Testis (tissue), 3 donors: ENCODE data around the gene OXSM. TPM values are rescaled to one million over a fixed set of nuclear protein-coding genes. Genes with fewer than 3 reads are reported as not detected.

ENCODE experiments used
- DNase-seq: peaks from one replicate; pipeline ENCODE4 v3.0.0-alpha.2; 2019
- H3K27ac ChIP-seq, 2 donors: fragments of 200-600 bp; sonication (generic); one replicate each; pipeline ENCODE4 v1.5.1; 2019
- H3K27me3 ChIP-seq: fragments of 200-600 bp; sonication (generic); one replicate; pipeline ENCODE4 v1.5.1; 2019
- H3K36me3 ChIP-seq: fragments of 200-600 bp; sonication (generic); one replicate; pipeline ENCODE4 v1.5.1; 2017; ENCODE audit warnings: low read depth; ENCODE audit errors: missing control alignments
- H3K4me1 ChIP-seq: fragments of 200-600 bp; sonication (generic); one replicate; pipeline ENCODE4 v1.5.1; 2019
- H3K4me3 ChIP-seq, 2 donors: fragments of 200-600 bp; sonication (generic); one replicate each; pipeline ENCODE4 v1.5.1; 2017 to 2019
- H3K9me3 ChIP-seq: fragments of 200-600 bp; sonication (generic); one replicate; pipeline ENCODE4 v1.5.1; 2017
- POLR2A ChIP-seq: fragments of 450-650 bp; IDR thresholded peaks from one replicate; pipeline ENCODE4 v1.6.1; 2017; ENCODE audit warnings: antibody characterized with exemption, mild to moderate bottlenecking, moderate library complexity
- WGBS, 2 donors: methylation state at CpG; one replicate each; pipeline ENCODE4 v1.1.5; 2018; 5-methylcytosine and 5-hydroxymethylcytosine counted together
- intact Hi-C: fragments of 100-400 bp; cut with DNase I; formaldehyde crosslinking; loops from one replicate; pipeline ENCODE4 v1.15.1; 2023; ENCODE audit warnings: low total_unique reads
- polyA plus RNA-seq: library from polyadenylated mRNA; stranded (reverse); fragments of 350-450 nt; fragmentation: Illumina TruSeq; extraction: RNeasy Lipid Tissue Mini Kit (QIAGEN cat#74804); gene quantifications from one replicate; pipeline ENCODE4 v1.2.3, GENCODE V29; 2014; ENCODE audit warnings: low read depth, low replicate concordance; ENCODE audit not compliant: insufficient read depth
- total RNA-seq, 2 donors: library from RNA; depleted of rRNA; stranded (reverse); fragments of >200 nt; gene quantifications; one replicate each; pipeline ENCODE4 v1.2.3, GENCODE V29; 2016
- TF ChIP-seq, protein P1 (sequence below), 3 experiments: fragments of 450-650 bp in 2 of 3; fragments of 200-600 bp in 1 of 3; sonication (generic) in 1 of 3; IDR thresholded peaks; one replicate each; pipeline ENCODE4 v1.5.1; 2016 to 2019; ENCODE audit warnings: antibody characterized with exemption in 3 of 3, mild to moderate bottlenecking in 2 of 3, moderate library complexity in 1 of 3

OXSM gene
- total and polyA plus RNA-seq, 3 donors from 2014 or later: 21.9 to 27.8 (median 26.1) TPM

DNA sequence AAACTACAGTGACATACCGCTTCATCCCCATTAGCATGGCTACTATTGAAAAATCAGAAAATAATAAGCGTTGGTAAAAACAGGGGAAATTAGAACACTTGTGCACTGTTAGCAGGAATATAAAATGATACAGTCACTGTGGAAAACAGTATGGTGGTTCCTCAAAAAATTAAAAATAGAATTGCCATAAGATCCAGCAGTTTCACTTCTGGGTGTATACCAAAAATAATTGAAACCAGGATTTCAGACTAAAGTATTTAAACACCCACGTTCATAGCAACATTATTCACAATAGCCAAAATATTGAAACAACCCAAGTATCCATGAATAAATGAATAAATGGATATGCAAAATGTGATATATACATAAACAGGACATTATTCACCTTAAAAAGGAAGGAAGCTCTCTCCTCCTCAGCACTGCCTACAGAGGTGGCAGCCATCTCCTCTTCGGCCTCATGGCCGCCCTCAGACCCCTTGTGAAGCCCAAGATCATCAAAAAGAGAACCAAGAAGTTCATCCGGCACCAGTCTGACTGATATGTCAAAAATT lies 40.8 kb upstream of the OXSM start:
- no peak for TF ChIP-seq POLR2A
- TF ChIP-seq, protein P1, sequence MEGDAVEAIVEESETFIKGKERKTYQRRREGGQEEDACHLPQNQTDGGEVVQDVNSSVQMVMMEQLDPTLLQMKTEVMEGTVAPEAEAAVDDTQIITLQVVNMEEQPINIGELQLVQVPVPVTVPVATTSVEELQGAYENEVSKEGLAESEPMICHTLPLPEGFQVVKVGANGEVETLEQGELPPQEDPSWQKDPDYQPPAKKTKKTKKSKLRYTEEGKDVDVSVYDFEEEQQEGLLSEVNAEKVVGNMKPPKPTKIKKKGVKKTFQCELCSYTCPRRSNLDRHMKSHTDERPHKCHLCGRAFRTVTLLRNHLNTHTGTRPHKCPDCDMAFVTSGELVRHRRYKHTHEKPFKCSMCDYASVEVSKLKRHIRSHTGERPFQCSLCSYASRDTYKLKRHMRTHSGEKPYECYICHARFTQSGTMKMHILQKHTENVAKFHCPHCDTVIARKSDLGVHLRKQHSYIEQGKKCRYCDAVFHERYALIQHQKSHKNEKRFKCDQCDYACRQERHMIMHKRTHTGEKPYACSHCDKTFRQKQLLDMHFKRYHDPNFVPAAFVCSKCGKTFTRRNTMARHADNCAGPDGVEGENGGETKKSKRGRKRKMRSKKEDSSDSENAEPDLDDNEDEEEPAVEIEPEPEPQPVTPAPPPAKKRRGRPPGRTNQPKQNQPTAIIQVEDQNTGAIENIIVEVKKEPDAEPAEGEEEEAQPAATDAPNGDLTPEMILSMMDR (IDR thresholded peaks at IDR 0.05): no peak
- no peaks in the 10 kb centered on the region for H3K9me3 ChIP-seq
- intact Hi-C loops: no loop called here
- WGBS, 2 donors: 81 to 86% methylated on average over 6 of the region's 6 CpGs
- no peak overlapping the region for H3K4me3 ChIP-seq
- H3K27me3 ChIP-seq: no peaks in the 10 kb centered on the region
- no peaks in the 10 kb centered on the region for H3K36me3 ChIP-seq
- H3K27ac ChIP-seq: no peak overlapping the region
- H3K4me1 ChIP-seq: no peaks in the 10 kb centered on the region
- no peak for DNase-seq

DNA sequence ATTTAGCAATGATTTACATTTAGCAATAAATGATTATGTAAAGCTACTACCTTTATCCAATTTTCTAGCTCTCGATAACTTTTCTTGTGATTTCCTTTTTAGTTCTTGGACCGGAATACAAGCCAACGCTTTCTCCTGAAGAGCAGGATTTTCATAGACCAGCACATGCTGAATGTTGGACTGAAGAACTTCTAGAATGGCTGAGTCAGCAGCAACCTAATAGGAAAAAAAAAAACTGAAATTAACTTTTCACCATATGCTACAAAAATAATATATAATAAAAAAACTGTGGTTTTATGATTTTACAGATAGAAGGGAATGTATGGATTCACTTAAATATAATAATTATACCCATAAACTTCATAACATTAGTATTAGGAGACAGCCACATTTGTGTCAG lies 38.8 kb upstream of the OXSM start:
- no peaks in the 10 kb centered on the region for H3K27me3 ChIP-seq
- WGBS, 2 donors: 97 to 99% methylated on average over 3 of the region's 3 CpGs
- H3K27ac ChIP-seq: no peak overlapping the region
- intact Hi-C loops: no loop called here
- no peaks in the 10 kb centered on the region for H3K9me3 ChIP-seq
- H3K4me3 ChIP-seq: no peak overlapping the region
- TF ChIP-seq, protein P1 (IDR thresholded peaks at IDR 0.05): no peak
- TF ChIP-seq POLR2A: no peak
- no peak for DNase-seq
- no peaks in the 10 kb centered on the region for H3K4me1 ChIP-seq
- H3K36me3 ChIP-seq: no peaks in the 10 kb centered on the region

DNA sequence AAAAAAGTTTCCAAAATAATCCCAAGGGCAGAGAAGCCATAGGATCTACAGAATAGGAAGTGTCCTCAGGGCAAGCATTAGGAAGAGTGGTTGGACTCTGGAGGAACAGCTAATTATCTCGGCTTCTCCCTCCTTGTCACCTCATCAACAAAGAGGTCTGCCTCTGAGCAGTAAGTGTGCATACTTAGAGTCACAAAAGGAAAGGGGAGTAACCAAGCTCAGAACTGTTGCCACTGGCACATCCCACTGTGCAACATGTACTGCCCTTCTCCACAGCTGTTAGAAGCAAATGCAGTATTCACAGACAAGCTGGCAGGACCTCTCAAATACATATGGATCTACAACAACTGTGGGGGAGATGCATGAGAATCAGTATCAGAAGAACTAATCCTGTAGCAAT lies 38.2 kb upstream of the OXSM start:
- Histone ChIP-seq H3K4me1 (no peaks in the 10 kb centered on the region), H3K27ac (no peak overlapping the region), H3K9me3 (no peaks in the 10 kb centered on the region), H3K4me3 (no peak overlapping the region), H3K36me3 (no peaks in the 10 kb centered on the region), H3K27me3 (no peaks in the 10 kb centered on the region)
- TF ChIP-seq POLR2A: no peak
- TF ChIP-seq, protein P1 (IDR thresholded peaks at IDR 0.05): no peak
- intact Hi-C loops: no loop called here
- 73 to 91% methylated on average over 1 of the region's 1 CpG for WGBS, 2 donors
- DNase-seq: no peak

DNA sequence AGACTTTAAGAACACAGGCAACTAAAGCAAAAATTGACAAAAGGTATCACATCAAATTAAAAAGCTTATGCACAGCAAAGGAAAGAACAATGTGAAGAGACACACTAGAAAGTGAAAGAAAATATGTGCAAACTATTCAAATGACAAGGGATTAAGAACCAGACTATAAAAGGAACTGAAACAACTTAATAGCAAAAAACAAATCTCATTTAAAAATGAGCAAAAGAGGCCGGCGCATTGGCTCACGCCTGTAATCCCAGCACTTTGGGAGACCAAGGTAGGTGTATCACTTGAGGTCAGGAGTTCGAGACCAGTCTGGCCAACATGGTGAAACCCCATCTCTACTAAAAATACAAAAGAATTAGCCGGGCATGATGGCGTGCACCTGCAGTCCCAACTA lies 21.0 kb upstream of the OXSM start:
- intact Hi-C loops: no loop called here
- no peak overlapping the region for H3K4me3 ChIP-seq
- H3K36me3 ChIP-seq: no peaks in the 10 kb centered on the region
- 90 to 91% methylated on average over 6 of the region's 6 CpGs for WGBS, 2 donors
- DNase-seq: no peak
- TF ChIP-seq, protein P1 (IDR thresholded peaks at IDR 0.05): no peak
- TF ChIP-seq POLR2A: no peak
- H3K27me3 ChIP-seq: no peaks in the 10 kb centered on the region
- no peaks in the 10 kb centered on the region for H3K9me3 ChIP-seq
- H3K27ac ChIP-seq: no peak overlapping the region
- no peaks in the 10 kb centered on the region for H3K4me1 ChIP-seq

DNA sequence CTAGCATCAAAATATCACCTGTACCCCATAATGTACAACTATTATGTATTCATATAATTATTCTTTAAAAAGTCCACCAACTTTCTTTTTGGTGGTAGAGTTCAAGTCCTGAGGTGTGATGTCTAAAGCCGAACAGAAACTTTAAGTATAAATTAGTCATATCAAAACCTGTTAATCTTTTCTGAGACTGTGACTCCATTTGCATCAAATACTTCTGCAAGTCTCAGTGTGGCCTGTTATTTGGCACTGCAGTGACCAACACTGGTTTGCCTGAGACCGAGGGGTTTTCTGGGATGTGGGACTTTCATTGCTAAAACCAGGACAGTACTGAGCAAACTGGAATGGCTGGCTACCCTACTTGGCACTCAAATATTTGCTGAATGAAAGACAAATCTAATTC lies 14.0 kb upstream of the OXSM start:
- H3K4me3 ChIP-seq: no peak overlapping the region
- no peak for DNase-seq
- no peaks in the 10 kb centered on the region for H3K36me3 ChIP-seq
- no peaks in the 10 kb centered on the region for H3K9me3 ChIP-seq
- TF ChIP-seq POLR2A: no peak
- TF ChIP-seq, protein P1 (IDR thresholded peaks at IDR 0.05): no peak
- no peak overlapping the region for H3K27ac ChIP-seq
- intact Hi-C loops: no loop called here
- no peaks in the 10 kb centered on the region for H3K27me3 ChIP-seq
- 96 to 98% methylated on average over 2 of the region's 2 CpGs for WGBS, 2 donors
- no peaks in the 10 kb centered on the region for H3K4me1 ChIP-seq
